GM20431 (cell line): ENCODE measurements around the gene ADCK1.

Experiments used
- in situ Hi-C: fragments of 300-500 bp; cut with MseI, MboI; formaldehyde crosslinking; loops from one replicate; pipeline ENCODE4 v1.15.0; 2020; ENCODE audit warnings: low sequenced_read_pairs; ENCODE audit not compliant: unreplicated experiment

Gene ADCK1

GRCh38 chr14:77979171-77979570 is 179.3 kb downstream of the ADCK1 start:
- in situ Hi-C loops, result no loop called here

GRCh38 chr14:77979666-77980351 is 179.9 kb downstream of the ADCK1 start:
- in situ Hi-C loops, result no loop called here

DNA sequence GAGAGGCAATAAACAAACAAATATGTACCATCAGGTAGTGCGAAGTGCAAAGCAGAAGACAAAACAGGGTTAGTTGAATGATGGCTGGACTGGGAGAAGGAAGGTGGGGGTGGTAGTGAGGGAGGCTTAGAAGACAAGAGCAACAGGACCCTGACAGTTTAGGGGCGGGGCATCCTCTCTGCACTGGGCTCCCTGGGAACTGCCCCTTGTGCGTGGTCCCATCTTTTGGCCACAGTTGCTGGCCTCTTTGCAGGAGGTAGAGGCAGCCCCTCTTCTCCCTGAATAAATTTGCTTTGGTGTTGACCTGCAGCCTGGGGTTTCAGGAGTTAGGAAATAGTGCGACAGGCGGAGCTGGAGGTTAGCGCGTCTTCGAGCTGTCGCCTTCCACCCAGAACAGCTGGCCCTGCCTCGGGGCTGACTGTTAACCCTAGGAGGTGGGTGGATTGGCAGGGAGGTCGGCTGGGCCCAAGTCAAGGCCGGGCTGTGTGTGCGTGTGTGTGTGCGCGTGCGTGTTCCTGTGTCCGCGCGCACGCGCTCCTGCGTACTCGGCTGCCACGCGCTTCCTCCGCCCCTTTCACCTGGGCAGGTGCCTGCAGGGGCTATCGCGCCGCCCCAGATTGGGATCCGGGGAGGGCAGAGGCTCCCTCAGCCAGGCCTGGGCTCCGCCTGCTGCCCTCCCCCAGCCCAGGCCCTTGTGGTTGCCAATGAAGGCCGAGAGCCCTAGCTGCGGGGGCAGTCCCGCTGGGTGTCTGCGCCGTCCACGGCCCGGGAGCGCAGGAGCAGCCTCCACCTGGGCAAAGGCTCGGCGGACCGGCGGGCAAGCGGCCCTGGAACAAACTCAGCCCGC is 180.8 kb downstream of the ADCK1 start:
- in situ Hi-C loops, result no loop called here
